ENCODE measurements around the gene IGLL5. TPM values are rescaled to one million over a fixed set of nuclear protein-coding genes. Genes with fewer than 3 reads are reported as not detected.

The IGLL5 gene
- total and polyA plus RNA-seq, 9 of the 15 experiments (the other 6 are each of a cell fraction or from before 2014, with no cell fraction given), result not detected

GRCh38 chr22:22881116-22882000 lies 6.3 kb upstream of the IGLL5 start:
- Histone ChIP-seq H3K79me2 (ENCODE audit: control insufficient read depth, insufficient read depth, low read length) (no peaks in the 10 kb centered on the region), H3K27me3 (ENCODE audit: control insufficient read depth in 2 of 2, insufficient read depth in 2 of 2, low read length in 2 of 2) (peaks cover 0 to 33% of the 10 kb centered on the region in 2 experiments; a peak in 2 of 5 replicates), H3K9me3 (replicated peaks; ENCODE audit: control insufficient read depth, insufficient read depth, low read depth, low read length) (no peaks in the 10 kb centered on the region), H4K20me1 (replicated peaks; ENCODE audit: control insufficient read depth, insufficient read depth, low read length) (peaks cover 57% of the 10 kb centered on the region), H3K4me2 (ENCODE audit: insufficient read depth, low read length) (no peak overlapping the region), H3K9me1 (ENCODE audit: control insufficient read depth, insufficient read depth, low read length) (peaks cover 4% of the 10 kb centered on the region), H3K4me1 (replicated peaks in 1 of 2; ENCODE audit: control insufficient read depth in 2 of 2, insufficient read depth in 2 of 2, low read length in 2 of 2) (peaks cover 0 to 3% of the 10 kb centered on the region in 2 experiments; a peak in 1 of 5 replicates), H3K9ac (ENCODE audit: insufficient read depth in 1 of 2, low read depth in 2 of 2, low read length in 2 of 2) (peak overlapping the region in 1 of 2 experiments; percentile 5; a peak in 1 of 4 replicates), H3K4me3 (no peak overlapping the region), H3K36me3 (ENCODE audit: control insufficient read depth, insufficient read depth, low read length) (no peaks in the 10 kb centered on the region), H2AFZ (ENCODE audit: low read depth, low read length) (no peak overlapping the region), H3K27ac (ENCODE audit: extremely low read depth, low read depth, low read length) (no peak overlapping the region)
- no peak for FAIRE-seq
- no TSS peak for BruUV-seq (replicated peaks)
- WGBS (ENCODE audit: insufficient coverage, low coverage, missing lambda C conversion rate), result under 1% methylated on average over 10 of the region's 10 CpGs
- POLR2A ChIA-PET, result interaction anchor here (0.7 to 3.6 kb wide), 16 partner anchors 10 to 1110 kb away, joined by 3 to 16 read pairs (median 4); no protein-coding TSS in a partner anchor
- peak in 2 of 4 experiments; percentile 55 to 56 for DNase-seq (ENCODE audit: extremely low read depth in 1 of 4, low spot score in 3 of 4)
- intact Hi-C loops (cut with micrococcal nuclease), result loop anchor here (5.0 kb wide), 2 partner anchors 159 to 289 kb away; no protein-coding TSS in a partner anchor
- ATAC-seq, result no peak
- in situ Hi-C loops (cut with MboI), result loop anchor here (5.0 to 10.0 kb wide), 2 partner anchors 69 to 417 kb away; no protein-coding TSS in a partner anchor
- CTCF ChIA-PET (ENCODE audit: low intra/inter-chr PET ratio), result interaction anchor here (0.7 to 9.8 kb wide), 8 partner anchors 26 to 417 kb away, joined by 3 to 251 read pairs (median 6); no protein-coding TSS in a partner anchor
- TF ChIP-seq, protein P1, sequence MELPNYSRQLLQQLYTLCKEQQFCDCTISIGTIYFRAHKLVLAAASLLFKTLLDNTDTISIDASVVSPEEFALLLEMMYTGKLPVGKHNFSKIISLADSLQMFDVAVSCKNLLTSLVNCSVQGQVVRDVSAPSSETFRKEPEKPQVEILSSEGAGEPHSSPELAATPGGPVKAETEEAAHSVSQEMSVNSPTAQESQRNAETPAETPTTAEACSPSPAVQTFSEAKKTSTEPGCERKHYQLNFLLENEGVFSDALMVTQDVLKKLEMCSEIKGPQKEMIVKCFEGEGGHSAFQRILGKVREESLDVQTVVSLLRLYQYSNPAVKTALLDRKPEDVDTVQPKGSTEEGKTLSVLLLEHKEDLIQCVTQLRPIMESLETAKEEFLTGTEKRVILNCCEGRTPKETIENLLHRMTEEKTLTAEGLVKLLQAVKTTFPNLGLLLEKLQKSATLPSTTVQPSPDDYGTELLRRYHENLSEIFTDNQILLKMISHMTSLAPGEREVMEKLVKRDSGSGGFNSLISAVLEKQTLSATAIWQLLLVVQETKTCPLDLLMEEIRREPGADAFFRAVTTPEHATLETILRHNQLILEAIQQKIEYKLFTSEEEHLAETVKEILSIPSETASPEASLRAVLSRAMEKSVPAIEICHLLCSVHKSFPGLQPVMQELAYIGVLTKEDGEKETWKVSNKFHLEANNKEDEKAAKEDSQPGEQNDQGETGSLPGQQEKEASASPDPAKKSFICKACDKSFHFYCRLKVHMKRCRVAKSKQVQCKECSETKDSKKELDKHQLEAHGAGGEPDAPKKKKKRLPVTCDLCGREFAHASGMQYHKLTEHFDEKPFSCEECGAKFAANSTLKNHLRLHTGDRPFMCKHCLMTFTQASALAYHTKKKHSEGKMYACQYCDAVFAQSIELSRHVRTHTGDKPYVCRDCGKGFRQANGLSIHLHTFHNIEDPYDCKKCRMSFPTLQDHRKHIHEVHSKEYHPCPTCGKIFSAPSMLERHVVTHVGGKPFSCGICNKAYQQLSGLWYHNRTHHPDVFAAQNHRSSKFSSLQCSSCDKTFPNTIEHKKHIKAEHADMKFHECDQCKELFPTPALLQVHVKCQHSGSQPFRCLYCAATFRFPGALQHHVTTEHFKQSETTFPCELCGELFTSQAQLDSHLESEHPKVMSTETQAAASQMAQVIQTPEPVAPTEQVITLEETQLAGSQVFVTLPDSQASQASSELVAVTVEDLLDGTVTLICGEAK (IDR thresholded peaks at IDR 0.05), result no peak
- TF ChIP-seq, protein P1 (CRISPR knock-in tag; IDR thresholded peaks at IDR 0.05), result 0 out of 2 replicates have a peak, but pooled peaks have one; percentile 60
- TF ChIP-seq STAT6 (CRISPR knock-in tag; IDR thresholded peaks at IDR 0.05) (peak; percentile 30; the same call in 1 of the 2 replicates), ZNF184 (CRISPR knock-in tag; IDR thresholded peaks at IDR 0.05) (0 out of 2 replicates have a peak, but pooled peaks have one; percentile 42)
- TF ChIP-seq, protein P2, sequence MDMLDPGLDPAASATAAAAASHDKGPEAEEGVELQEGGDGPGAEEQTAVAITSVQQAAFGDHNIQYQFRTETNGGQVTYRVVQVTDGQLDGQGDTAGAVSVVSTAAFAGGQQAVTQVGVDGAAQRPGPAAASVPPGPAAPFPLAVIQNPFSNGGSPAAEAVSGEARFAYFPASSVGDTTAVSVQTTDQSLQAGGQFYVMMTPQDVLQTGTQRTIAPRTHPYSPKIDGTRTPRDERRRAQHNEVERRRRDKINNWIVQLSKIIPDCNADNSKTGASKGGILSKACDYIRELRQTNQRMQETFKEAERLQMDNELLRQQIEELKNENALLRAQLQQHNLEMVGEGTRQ (CRISPR knock-in tag; IDR thresholded peaks at IDR 0.05), result 0 out of 2 replicates have a peak, but pooled peaks have one; percentile 2

Measured in K562 (cell line).